WTC11 (cell line): Measurements from ENCODE around the gene MARCHF10. TPM values are rescaled to one million over a fixed set of nuclear protein-coding genes. Genes with fewer than 3 reads are reported as not detected.

Experiments used
- ATAC-seq: fragments of 200-7000 bp; cut with Tn5 transposase; 2 replicates; pipeline ENCODE4 v1.10.0; 2021; ENCODE audit warnings: mild to moderate bottlenecking, moderate library complexity
- Bru-seq: library from RNA; stranded (reverse); fragments of 400-500 nt; gene quantifications from one replicate; lab custom pipeline; 2021; lab: Mats Ljungman, UMichigan
- CTCF ChIA-PET: fragments of 300-600 bp; sonication (Branson Sonifier 250); formaldehyde crosslinking; loops from one replicate; lab custom pipeline; 2021; ENCODE audit warnings: antibody characterized with exemption; lab: Charles Lee
- POLR2A ChIA-PET: fragments of 350-600 bp; sonication (Branson Sonifier 250); formaldehyde crosslinking; loops from one replicate; lab custom pipeline; 2021; ENCODE audit warnings: antibody characterized with exemption; lab: Charles Lee
- DNase-seq: peaks from one replicate; pipeline ENCODE4 v3.0.0; 2021; ENCODE audit warnings: low spot score
- H3K27ac Mint-ChIP-seq: 2 replicates; pipeline ENCODE4 v1.8.0; 2021; ENCODE audit warnings: mixed read lengths
- H3K27me3 Mint-ChIP-seq: 2 replicates; pipeline ENCODE4 v1.8.0; 2021; ENCODE audit warnings: low read depth, mild to moderate bottlenecking, moderate library complexity, mixed read lengths
- H3K36me3 Mint-ChIP-seq: 2 replicates; pipeline ENCODE4 v1.8.0; 2021; ENCODE audit warnings: mixed read lengths
- H3K4me1 Mint-ChIP-seq: 2 replicates; pipeline ENCODE4 v1.8.0; 2022; ENCODE audit warnings: mixed read lengths
- H3K4me3 Mint-ChIP-seq: 2 replicates; pipeline ENCODE4 v1.8.0; 2021; ENCODE audit warnings: mild to moderate bottlenecking, moderate library complexity, mixed read lengths
- H3K9me3 Mint-ChIP-seq: 2 replicates; pipeline ENCODE4 v1.8.0; 2021; ENCODE audit warnings: mixed read lengths
- AR ChIP-seq: fragments of 250-450 bp; sonication (Bioruptor Pico); IDR thresholded peaks from 2 replicates; pipeline ENCODE4 v1.9.0; 2021; ENCODE audit warnings: mild to moderate bottlenecking
- ARID4B ChIP-seq: sonication (generic); formaldehyde crosslinking; IDR thresholded peaks from 2 replicates; pipeline ENCODE4 v1.8.0; 2023; ENCODE audit warnings: missing genetic modification reagents, mild to moderate bottlenecking, borderline replicate concordance
- ATF2 ChIP-seq: sonication (generic); formaldehyde crosslinking; IDR thresholded peaks from 2 replicates; pipeline ENCODE4 v1.8.1; 2022; ENCODE audit warnings: low read depth, missing genetic modification reagents, borderline replicate concordance
- E2F1 ChIP-seq: sonication (generic); formaldehyde crosslinking; IDR thresholded peaks from 2 replicates; pipeline ENCODE4 v1.8.0; 2022; ENCODE audit warnings: mild to moderate bottlenecking, missing genetic modification reagents
- EMX1 ChIP-seq: fragments of 250-450 bp; sonication (Bioruptor Pico); IDR thresholded peaks from 2 replicates; pipeline ENCODE4 v1.8.0; 2021; ENCODE audit warnings: mild to moderate bottlenecking
- ETV6 ChIP-seq: sonication (generic); formaldehyde crosslinking; IDR thresholded peaks from 2 replicates; pipeline ENCODE4 v1.8.1; 2022; ENCODE audit warnings: mild to moderate bottlenecking, missing genetic modification reagents
- GRHL2 ChIP-seq: fragments of 250-450 bp; sonication (Bioruptor Pico); IDR thresholded peaks from 2 replicates; pipeline ENCODE4 v1.8.0; 2022; ENCODE audit warnings: mild to moderate bottlenecking, moderate library complexity; ENCODE audit not compliant: insufficient replicate concordance, severe bottlenecking
- MXD4 ChIP-seq: fragments of 250-450 bp; sonication (Bioruptor Pico); IDR thresholded peaks from 2 replicates; pipeline ENCODE4 v1.8.0; 2021; ENCODE audit warnings: mild to moderate bottlenecking, moderate library complexity, borderline replicate concordance
- NFATC4 ChIP-seq: fragments of 250-450 bp; sonication (Bioruptor Pico); IDR thresholded peaks from 2 replicates; pipeline ENCODE4 v1.9.0; 2021; ENCODE audit warnings: mild to moderate bottlenecking
- NFYB ChIP-seq: sonication (generic); formaldehyde crosslinking; conservative IDR thresholded peaks from 2 replicates; pipeline ENCODE4 v1.8.0; 2022; ENCODE audit warnings: low read depth, missing genetic modification reagents
- NR2C2 ChIP-seq: sonication (generic); formaldehyde crosslinking; IDR thresholded peaks from 2 replicates; pipeline ENCODE4 v1.8.0; 2022; ENCODE audit warnings: mild to moderate bottlenecking, missing genetic modification reagents
- TP53 ChIP-seq: sonication (generic); formaldehyde crosslinking; IDR thresholded peaks from 2 replicates; pipeline ENCODE4 v1.8.1; 2023; ENCODE audit warnings: mild to moderate bottlenecking, missing genetic modification reagents
- ZNF121 ChIP-seq: sonication (generic); formaldehyde crosslinking; IDR thresholded peaks from 2 replicates; pipeline ENCODE4 v1.8.0; 2023; ENCODE audit warnings: missing genetic modification reagents
- ZNF281 ChIP-seq: sonication (generic); formaldehyde crosslinking; IDR thresholded peaks from 2 replicates; pipeline ENCODE4 v1.8.0; 2023; ENCODE audit warnings: mild to moderate bottlenecking, missing genetic modification reagents
- ZNF396 ChIP-seq: fragments of 250-450 bp; sonication (Bioruptor Pico); IDR thresholded peaks from 2 replicates; pipeline ENCODE4 v1.8.0; 2021; ENCODE audit warnings: mild to moderate bottlenecking, moderate library complexity, borderline replicate concordance
- ZNF423 ChIP-seq: fragments of 250-450 bp; sonication (Bioruptor Pico); IDR thresholded peaks from 2 replicates; pipeline ENCODE4 v2.1.2; 2022; ENCODE audit warnings: mild to moderate bottlenecking, moderate library complexity
- long read RNA-seq, 3 experiments: library from RNA in 1 of 3; library from capped mRNA in 1 of 3; library from polyadenylated mRNA in 1 of 3; unstranded in 2 of 3; stranded (forward) in 1 of 3; transcript quantifications; one replicate each; pipeline ENCODE4 v2.0.0, GENCODE V29; 2021
- total RNA-seq: library from RNA; stranded (reverse); gene quantifications from 3 replicates; pipeline ENCODE4 v1.2.3, GENCODE V29; 2021
- TF ChIP-seq, protein P1 (sequence below): sonication (generic); formaldehyde crosslinking; IDR thresholded peaks from 2 replicates; pipeline ENCODE4 v1.8.1; 2023; ENCODE audit warnings: mild to moderate bottlenecking, missing genetic modification reagents, moderate library complexity

The MARCHF10 gene, protein sequence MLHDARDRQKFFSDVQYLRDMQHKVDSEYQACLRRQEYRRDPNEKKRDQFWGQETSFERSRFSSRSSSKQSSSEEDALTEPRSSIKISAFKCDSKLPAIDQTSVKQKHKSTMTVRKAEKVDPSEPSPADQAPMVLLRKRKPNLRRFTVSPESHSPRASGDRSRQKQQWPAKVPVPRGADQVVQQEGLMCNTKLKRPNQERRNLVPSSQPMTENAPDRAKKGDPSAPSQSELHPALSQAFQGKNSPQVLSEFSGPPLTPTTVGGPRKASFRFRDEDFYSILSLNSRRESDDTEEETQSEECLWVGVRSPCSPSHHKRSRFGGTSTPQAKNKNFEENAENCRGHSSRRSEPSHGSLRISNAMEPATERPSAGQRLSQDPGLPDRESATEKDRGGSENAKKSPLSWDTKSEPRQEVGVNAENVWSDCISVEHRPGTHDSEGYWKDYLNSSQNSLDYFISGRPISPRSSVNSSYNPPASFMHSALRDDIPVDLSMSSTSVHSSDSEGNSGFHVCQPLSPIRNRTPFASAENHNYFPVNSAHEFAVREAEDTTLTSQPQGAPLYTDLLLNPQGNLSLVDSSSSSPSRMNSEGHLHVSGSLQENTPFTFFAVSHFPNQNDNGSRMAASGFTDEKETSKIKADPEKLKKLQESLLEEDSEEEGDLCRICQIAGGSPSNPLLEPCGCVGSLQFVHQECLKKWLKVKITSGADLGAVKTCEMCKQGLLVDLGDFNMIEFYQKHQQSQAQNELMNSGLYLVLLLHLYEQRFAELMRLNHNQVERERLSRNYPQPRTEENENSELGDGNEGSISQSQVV
- 0.48 to 1.0 TPM (median 0.73 TPM) in 3 replicates for total RNA-seq
- Bru-seq, nascent RNA = percentile 12 among the genes with signal in this experiment
- long read RNA-seq, experiment 1 = 0 reads
- long read RNA-seq, experiment 2 = 0 reads
- long read RNA-seq, experiment 3, partial matches to known transcripts = 0 of 2 reads
- long read RNA-seq, experiment 3, other reads (novel, unspliced or antisense) = 2 of 2 reads

DNA sequence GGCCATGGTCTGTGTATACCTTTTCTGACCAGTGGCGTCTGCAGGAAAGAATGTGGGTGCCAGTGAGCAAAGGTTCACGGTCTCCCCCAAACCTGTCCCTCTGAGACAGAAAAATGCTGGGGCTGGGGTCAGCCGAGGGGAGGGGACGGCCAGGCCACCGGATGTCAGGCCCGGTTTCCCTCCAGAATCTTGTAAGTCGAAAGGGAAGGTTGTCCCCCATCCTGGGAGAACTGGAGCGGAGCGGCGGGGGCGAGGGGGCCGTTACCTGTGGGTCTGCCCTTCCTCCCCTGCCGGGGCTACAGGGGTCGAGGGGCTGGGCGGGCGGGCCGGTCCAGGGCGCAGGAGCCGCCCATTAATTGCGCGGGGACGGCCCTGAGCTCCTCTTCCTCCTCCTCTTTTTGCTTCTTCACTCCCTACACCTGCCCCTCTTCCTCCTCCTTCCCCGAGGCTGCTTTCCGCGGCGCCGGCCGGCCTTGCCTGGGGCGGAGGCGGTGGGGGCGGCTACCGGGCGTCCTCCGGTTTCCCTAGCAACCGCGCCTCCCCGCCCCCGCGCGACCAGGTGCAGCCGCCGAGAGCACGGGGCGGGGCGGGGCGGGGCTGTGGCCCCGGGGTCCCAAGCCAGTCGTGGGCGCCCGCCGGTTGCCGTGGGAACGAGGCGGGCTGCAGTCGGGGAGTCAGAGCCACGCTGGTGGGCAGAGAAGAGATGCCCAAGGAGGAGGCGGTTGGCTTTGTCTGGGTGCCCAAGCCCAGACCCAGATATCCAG, at the start of gene MARCHF10:
Gene MARCHF10, minus strand, starts transcription at position 503 of the 764 bp plus-strand sequence. CDS start 6,579 bp downstream, outside the sequence.
- Mint-ChIP-seq H3K27ac (no peak within 1 kb of the TSS), H3K4me3 (peak within 1 kb of the TSS; percentile 66), H3K4me1 (peaks cover 23% of the 10 kb centered on the region), H3K36me3 (no peaks in the 10 kb centered on the region), H3K27me3 (no peaks in the 10 kb centered on the region), H3K9me3 (peaks cover 12% of the 10 kb centered on the region)
- ChIA-PET POLR2A (no interaction called here), CTCF (interaction anchor here (0.6 to 1.0 kb wide), 2 partner anchors 33 to 103 kb away, joined by 3 read pairs; no protein-coding TSS in a partner anchor)
- ATAC-seq (peak; percentile 87), DNase-seq (peak; percentile 77)
- TF ChIP-seq ZNF121 (CRISPR knock-in tag) = no peak
- no peak for TF ChIP-seq GRHL2 (CRISPR knock-in tag)
- TF ChIP-seq NFYB (CRISPR knock-in tag) = no peak
- no peak for TF ChIP-seq ZNF281 (CRISPR knock-in tag)
- TF ChIP-seq AR (CRISPR knock-in tag) = no peak
- TF ChIP-seq TP53 (CRISPR knock-in tag) = no peak
- no peak for TF ChIP-seq ATF2 (CRISPR knock-in tag)
- TF ChIP-seq MXD4 (CRISPR knock-in tag) = no peak
- TF ChIP-seq ZNF396 = no peak
- no peak for TF ChIP-seq NFATC4 (CRISPR knock-in tag)
- no peak for TF ChIP-seq ETV6

DNA sequence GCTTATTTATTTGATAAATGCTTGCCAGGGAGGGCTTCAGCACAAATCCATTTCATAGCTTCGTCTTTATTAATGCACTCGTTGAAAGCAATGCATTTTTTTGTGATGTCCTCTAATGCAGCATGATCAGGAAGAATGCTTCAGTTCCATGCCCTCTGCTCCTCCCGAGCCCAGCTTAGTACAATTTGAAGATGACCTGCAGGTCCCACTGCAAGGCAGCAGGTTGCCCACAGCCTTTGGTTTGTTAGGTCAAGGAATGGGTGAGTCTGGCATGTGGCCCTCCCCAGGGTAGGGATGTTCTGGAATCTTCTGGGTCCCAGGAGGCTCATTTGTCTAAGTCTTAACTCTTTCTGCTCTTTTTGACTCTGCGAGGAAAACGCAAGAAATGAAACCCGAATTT, 49.4 kb upstream of the MARCHF10 start:
- Mint-ChIP-seq H3K4me1 (peaks cover 8% of the 10 kb centered on the region), H3K9me3 (no peaks in the 10 kb centered on the region), H3K36me3 (no peaks in the 10 kb centered on the region), H3K27ac (no peak overlapping the region), H3K27me3 (no peaks in the 10 kb centered on the region), H3K4me3 (no peak overlapping the region)
- ChIA-PET POLR2A (no interaction called here), CTCF (no interaction called here)
- DNase-seq (no peak), ATAC-seq (no peak)
- TF ChIP-seq, protein P1, sequence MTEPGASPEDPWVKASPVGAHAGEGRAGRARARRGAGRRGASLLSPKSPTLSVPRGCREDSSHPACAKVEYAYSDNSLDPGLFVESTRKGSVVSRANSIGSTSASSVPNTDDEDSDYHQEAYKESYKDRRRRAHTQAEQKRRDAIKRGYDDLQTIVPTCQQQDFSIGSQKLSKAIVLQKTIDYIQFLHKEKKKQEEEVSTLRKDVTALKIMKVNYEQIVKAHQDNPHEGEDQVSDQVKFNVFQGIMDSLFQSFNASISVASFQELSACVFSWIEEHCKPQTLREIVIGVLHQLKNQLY = no peak
- no peak for TF ChIP-seq ZNF396
- no peak for TF ChIP-seq EMX1 (CRISPR knock-in tag)
- TF ChIP-seq ZNF423 = no peak
- no peak for TF ChIP-seq ARID4B
- TF ChIP-seq NR2C2 (CRISPR knock-in tag) = no peak
- no peak for TF ChIP-seq E2F1
